NCI-H1105 treated with DMSO at 0.1 percent for 48 hours (cell line): ENCODE results near the gene CEP41.
"Not testable (repeated sequence)": the region's sequence is repeated elsewhere in the genome, so short reads cannot be mapped to it uniquely, and the experiment has no call there.

Experiments
- DNase-seq: peaks from one replicate; lab custom pipeline; 2025; lab: John Stamatoyannopoulos, UW

CEP41 gene

GRCh38 chr7:130461272-130461671 is 20.5 kb upstream of the CEP41 start:
- no peak for DNase-seq

GRCh38 chr7:130458257-130458656 is 17.4 kb upstream of the CEP41 start:
- no peak for DNase-seq

- no peak for DNase-seq
Observed at GRCh38 chr7:130454959-130455358, 14.1 kb upstream of the CEP41 start.

- DNase-seq: no peak
Observed at GRCh38 chr7:130452951-130453350, 12.1 kb upstream of the CEP41 start.

GRCh38 chr7:130451344-130451743 is 10.5 kb upstream of the CEP41 start:
- not testable (repeated sequence) for DNase-seq

- no peak for DNase-seq
Observed at GRCh38 chr7:130446259-130446658, 5.4 kb upstream of the CEP41 start.

- no peak for DNase-seq
Observed at GRCh38 chr7:130444751-130445407, 4.1 kb upstream of the CEP41 start.

GRCh38 chr7:130444234-130444633 is 3.4 kb upstream of the CEP41 start:
- DNase-seq: no peak

GRCh38 chr7:130442601-130443000 is 1.8 kb upstream of the CEP41 start:
- DNase-seq: no peak

GRCh38 chr7:130441408-130441869 is 623 bp upstream of the CEP41 start:
- peak; percentile 98 for DNase-seq

- DNase-seq: no peak
Observed at GRCh38 chr7:130436253-130436652, 4.6 kb downstream of the CEP41 start.

- no peak for DNase-seq
Observed at GRCh38 chr7:130435311-130435854, 5.4 kb downstream of the CEP41 start.

- no peak for DNase-seq
Observed at GRCh38 chr7:130433301-130433700, 7.5 kb downstream of the CEP41 start.

GRCh38 chr7:130432886-130433285 is 7.9 kb downstream of the CEP41 start:
- no peak for DNase-seq

GRCh38 chr7:130430841-130431666 is 9.8 kb downstream of the CEP41 start:
- peak; percentile 24 for DNase-seq

- DNase-seq: no peak
Observed at GRCh38 chr7:130430115-130430514, 10.7 kb downstream of the CEP41 start.

GRCh38 chr7:130429019-130429418 is 11.8 kb downstream of the CEP41 start:
- no peak for DNase-seq

- DNase-seq: no peak
Observed at GRCh38 chr7:130426564-130426963, 14.3 kb downstream of the CEP41 start.

GRCh38 chr7:130425796-130426195 is 15.0 kb downstream of the CEP41 start:
- DNase-seq: no peak

- DNase-seq: no peak
Observed at GRCh38 chr7:130423501-130424037, 17.2 kb downstream of the CEP41 start.

- DNase-seq: peak; percentile 80
Observed at GRCh38 chr7:130421684-130422083, 19.1 kb downstream of the CEP41 start.

GRCh38 chr7:130420943-130421578 is 19.8 kb downstream of the CEP41 start:
- DNase-seq: no peak
